ENCODE measurements around the gene NEGR1. TPM values are rescaled to one million over a fixed set of nuclear protein-coding genes. Genes with fewer than 3 reads are reported as not detected.

NEGR1 gene
- total RNA-seq, 1 experiment from 2014 or later: 0.05 TPM

DNA sequence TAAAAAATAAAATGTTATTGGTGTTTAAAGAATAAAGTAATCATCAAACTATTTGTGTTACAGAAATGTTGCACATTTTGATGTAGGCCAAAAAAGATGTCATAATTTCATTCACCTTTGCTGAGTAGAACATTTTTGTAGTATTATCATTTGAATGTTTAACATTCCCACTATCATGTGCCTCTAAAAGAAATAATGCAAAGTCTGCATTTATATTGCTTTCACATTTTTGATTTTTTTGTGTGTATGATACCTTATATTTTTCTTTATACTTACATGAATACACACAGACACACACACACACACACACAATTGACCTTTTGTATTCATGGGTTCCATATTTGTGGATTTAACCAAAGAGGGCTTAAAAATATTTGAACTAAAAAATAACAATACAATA, 657.3 kb downstream of the NEGR1 start:
- Histone ChIP-seq H3K9ac (ENCODE audit: low read length) (no peak overlapping the region), H3K36me3 (ENCODE audit: control insufficient read depth in 1 of 2, insufficient read depth in 2 of 2, low read length in 2 of 2) (no peaks in the 10 kb centered on the region), H2AFZ (ENCODE audit: low read depth, low read length, poor library complexity, severe bottlenecking) (no peak overlapping the region), H3K79me2 (ENCODE audit: insufficient read depth, low read length) (no peaks in the 10 kb centered on the region), H3K27me3 (ENCODE audit: insufficient read depth, low read length) (no peaks in the 10 kb centered on the region), H3K9me2 (ENCODE audit: insufficient read depth) (no peaks in the 10 kb centered on the region), H3K4me2 (ENCODE audit: low read length) (no peak overlapping the region), H3K4me1 (ENCODE audit: control insufficient read depth in 1 of 2, insufficient read depth in 2 of 2, low read length in 2 of 2) (no peaks in the 10 kb centered on the region), H3K4me3 (replicated peaks in 1 of 2; ENCODE audit: low read depth in 1 of 2, low read length in 2 of 2) (no peak overlapping the region), H3K27ac (ENCODE audit: low read depth, low read length) (no peak overlapping the region), H4K20me1 (ENCODE audit: insufficient read depth) (no peaks in the 10 kb centered on the region), H3K9me3 (ENCODE audit: control insufficient read depth in 1 of 2, insufficient read depth in 1 of 2, low read depth in 1 of 2, low read length in 2 of 2) (peaks cover 0 to 8% of the 10 kb centered on the region in 2 experiments; a peak in 1 of 4 replicates)
- CTCF ChIA-PET: no interaction called here
- DNase-seq (ENCODE audit: low read depth, low spot score): no peak
- POLR2A ChIA-PET: no interaction called here
- RAD21 ChIA-PET (ENCODE audit: low non-redundant PET in 1 of 2, low total read pairs in 2 of 2, uncharacterized antibody in 2 of 2, unreplicated experiment in 2 of 2): no interaction called here
- no TSS peak for BruUV-seq (replicated peaks)
- intact Hi-C loops (cut with micrococcal nuclease): no loop called here
- ATAC-seq: no peak
- no peak for TF ChIP-seq SRF (IDR thresholded peaks at IDR 0.05; ENCODE audit: low read depth)
- TF ChIP-seq ZNF274 (IDR thresholded peaks at IDR 0.05; ENCODE audit: low read depth, low read length): no peak
- no peak for TF ChIP-seq ZFX (IDR thresholded peaks at IDR 0.05)
- TF ChIP-seq POLR2AphosphoS5 (IDR thresholded peaks at IDR 0.05; ENCODE audit: low read depth, low read length): no peak
- no peak for TF ChIP-seq EGR1 (IDR thresholded peaks at IDR 0.05; ENCODE audit: low read depth)
- TF ChIP-seq, protein P1, sequence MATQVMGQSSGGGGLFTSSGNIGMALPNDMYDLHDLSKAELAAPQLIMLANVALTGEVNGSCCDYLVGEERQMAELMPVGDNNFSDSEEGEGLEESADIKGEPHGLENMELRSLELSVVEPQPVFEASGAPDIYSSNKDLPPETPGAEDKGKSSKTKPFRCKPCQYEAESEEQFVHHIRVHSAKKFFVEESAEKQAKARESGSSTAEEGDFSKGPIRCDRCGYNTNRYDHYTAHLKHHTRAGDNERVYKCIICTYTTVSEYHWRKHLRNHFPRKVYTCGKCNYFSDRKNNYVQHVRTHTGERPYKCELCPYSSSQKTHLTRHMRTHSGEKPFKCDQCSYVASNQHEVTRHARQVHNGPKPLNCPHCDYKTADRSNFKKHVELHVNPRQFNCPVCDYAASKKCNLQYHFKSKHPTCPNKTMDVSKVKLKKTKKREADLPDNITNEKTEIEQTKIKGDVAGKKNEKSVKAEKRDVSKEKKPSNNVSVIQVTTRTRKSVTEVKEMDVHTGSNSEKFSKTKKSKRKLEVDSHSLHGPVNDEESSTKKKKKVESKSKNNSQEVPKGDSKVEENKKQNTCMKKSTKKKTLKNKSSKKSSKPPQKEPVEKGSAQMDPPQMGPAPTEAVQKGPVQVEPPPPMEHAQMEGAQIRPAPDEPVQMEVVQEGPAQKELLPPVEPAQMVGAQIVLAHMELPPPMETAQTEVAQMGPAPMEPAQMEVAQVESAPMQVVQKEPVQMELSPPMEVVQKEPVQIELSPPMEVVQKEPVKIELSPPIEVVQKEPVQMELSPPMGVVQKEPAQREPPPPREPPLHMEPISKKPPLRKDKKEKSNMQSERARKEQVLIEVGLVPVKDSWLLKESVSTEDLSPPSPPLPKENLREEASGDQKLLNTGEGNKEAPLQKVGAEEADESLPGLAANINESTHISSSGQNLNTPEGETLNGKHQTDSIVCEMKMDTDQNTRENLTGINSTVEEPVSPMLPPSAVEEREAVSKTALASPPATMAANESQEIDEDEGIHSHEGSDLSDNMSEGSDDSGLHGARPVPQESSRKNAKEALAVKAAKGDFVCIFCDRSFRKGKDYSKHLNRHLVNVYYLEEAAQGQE (IDR thresholded peaks at IDR 0.05; ENCODE audit: low read depth): no peak
- no peak for TF ChIP-seq CBX3 (IDR thresholded peaks at IDR 0.05; ENCODE audit: low read depth)
- no peak for TF ChIP-seq RAD21 (IDR thresholded peaks at IDR 0.05; ENCODE audit: low read depth)
- TF ChIP-seq, protein P2, sequence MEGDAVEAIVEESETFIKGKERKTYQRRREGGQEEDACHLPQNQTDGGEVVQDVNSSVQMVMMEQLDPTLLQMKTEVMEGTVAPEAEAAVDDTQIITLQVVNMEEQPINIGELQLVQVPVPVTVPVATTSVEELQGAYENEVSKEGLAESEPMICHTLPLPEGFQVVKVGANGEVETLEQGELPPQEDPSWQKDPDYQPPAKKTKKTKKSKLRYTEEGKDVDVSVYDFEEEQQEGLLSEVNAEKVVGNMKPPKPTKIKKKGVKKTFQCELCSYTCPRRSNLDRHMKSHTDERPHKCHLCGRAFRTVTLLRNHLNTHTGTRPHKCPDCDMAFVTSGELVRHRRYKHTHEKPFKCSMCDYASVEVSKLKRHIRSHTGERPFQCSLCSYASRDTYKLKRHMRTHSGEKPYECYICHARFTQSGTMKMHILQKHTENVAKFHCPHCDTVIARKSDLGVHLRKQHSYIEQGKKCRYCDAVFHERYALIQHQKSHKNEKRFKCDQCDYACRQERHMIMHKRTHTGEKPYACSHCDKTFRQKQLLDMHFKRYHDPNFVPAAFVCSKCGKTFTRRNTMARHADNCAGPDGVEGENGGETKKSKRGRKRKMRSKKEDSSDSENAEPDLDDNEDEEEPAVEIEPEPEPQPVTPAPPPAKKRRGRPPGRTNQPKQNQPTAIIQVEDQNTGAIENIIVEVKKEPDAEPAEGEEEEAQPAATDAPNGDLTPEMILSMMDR (IDR thresholded peaks at IDR 0.05 in 2 of 3, conservative IDR thresholded peaks at IDR 0.05 in 1 of 3; ENCODE audit: borderline replicate concordance in 1 of 3, insufficient read depth in 1 of 3, low read depth in 2 of 3, low read length in 2 of 3): no peak
- no peak for TF ChIP-seq SP1 (IDR thresholded peaks at IDR 0.05; ENCODE audit: low read depth)
- TF ChIP-seq CEBPB (IDR thresholded peaks at IDR 0.05; ENCODE audit: low read depth): no peak
- no peak for TF ChIP-seq ELF1 (IDR thresholded peaks at IDR 0.05; ENCODE audit: borderline replicate concordance, low read depth)
- no peak for TF ChIP-seq TCF7L2 (IDR thresholded peaks at IDR 0.05; ENCODE audit: borderline replicate concordance, extremely low read depth, insufficient read depth, insufficient read length)
- TF ChIP-seq FOSL1 (IDR thresholded peaks at IDR 0.05; ENCODE audit: low read depth): no peak
- TF ChIP-seq YY1 (IDR thresholded peaks at IDR 0.05; ENCODE audit: extremely low read depth, insufficient replicate concordance, low read depth, low read length): no peak
- TF ChIP-seq, protein P3, sequence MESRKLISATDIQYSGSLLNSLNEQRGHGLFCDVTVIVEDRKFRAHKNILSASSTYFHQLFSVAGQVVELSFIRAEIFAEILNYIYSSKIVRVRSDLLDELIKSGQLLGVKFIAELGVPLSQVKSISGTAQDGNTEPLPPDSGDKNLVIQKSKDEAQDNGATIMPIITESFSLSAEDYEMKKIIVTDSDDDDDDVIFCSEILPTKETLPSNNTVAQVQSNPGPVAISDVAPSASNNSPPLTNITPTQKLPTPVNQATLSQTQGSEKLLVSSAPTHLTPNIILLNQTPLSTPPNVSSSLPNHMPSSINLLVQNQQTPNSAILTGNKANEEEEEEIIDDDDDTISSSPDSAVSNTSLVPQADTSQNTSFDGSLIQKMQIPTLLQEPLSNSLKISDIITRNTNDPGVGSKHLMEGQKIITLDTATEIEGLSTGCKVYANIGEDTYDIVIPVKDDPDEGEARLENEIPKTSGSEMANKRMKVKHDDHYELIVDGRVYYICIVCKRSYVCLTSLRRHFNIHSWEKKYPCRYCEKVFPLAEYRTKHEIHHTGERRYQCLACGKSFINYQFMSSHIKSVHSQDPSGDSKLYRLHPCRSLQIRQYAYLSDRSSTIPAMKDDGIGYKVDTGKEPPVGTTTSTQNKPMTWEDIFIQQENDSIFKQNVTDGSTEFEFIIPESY (IDR thresholded peaks at IDR 0.05; ENCODE audit: extremely low read depth, insufficient replicate concordance, low read length): no peak
- TF ChIP-seq, protein P4, sequence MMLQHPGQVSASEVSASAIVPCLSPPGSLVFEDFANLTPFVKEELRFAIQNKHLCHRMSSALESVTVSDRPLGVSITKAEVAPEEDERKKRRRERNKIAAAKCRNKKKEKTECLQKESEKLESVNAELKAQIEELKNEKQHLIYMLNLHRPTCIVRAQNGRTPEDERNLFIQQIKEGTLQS (IDR thresholded peaks at IDR 0.05): no peak
- no peak for TF ChIP-seq EZH2 (IDR thresholded peaks at IDR 0.05)
